ENCODE measurements around the gene FBLN1. TPM values are rescaled to one million over a fixed set of nuclear protein-coding genes. Genes with fewer than 3 reads are reported as not detected.

Gene FBLN1
- total RNA-seq, 1 experiment from 2014 or later = 158 TPM

GRCh38 chr22:45562537-45563361 lies 60.1 kb downstream of the FBLN1 start:
- ChIA-PET CTCF (no interaction called here), POLR2A (ENCODE audit: unreplicated experiment) (no interaction called here)
- BruUV-seq (replicated peaks) = no TSS peak
- no peak overlapping the region for H3K4me3 ChIP-seq
- H3F3A ChIP-seq (ENCODE audit: insufficient read depth, low read depth) = no peaks in the 10 kb centered on the region; the same call in 1 of the 2 replicates
- DNase-seq = no peak
- peaks cover 4% of the 10 kb centered on the region for H3K9me3 ChIP-seq (ENCODE audit: insufficient read depth, low read depth)
- intact Hi-C loops (cut with micrococcal nuclease; ENCODE audit: unreplicated experiment) = no loop called here
- H3K4me1 ChIP-seq (replicated peaks; ENCODE audit: insufficient read depth) = no peaks in the 10 kb centered on the region
- TF ChIP-seq EZH2 (IDR thresholded peaks at IDR 0.05; ENCODE audit: low read depth) (no peak), CTCF (conservative IDR thresholded peaks at IDR 0.05) (no peak)
- no peaks in the 10 kb centered on the region for H3K79me2 ChIP-seq (ENCODE audit: low read depth)
- peaks cover 11% of the 10 kb centered on the region; the same call in 1 of the 2 replicates for H3K36me3 ChIP-seq (ENCODE audit: low read depth)
- no peaks in the 10 kb centered on the region for H4K20me1 ChIP-seq (ENCODE audit: insufficient read depth)
- H3K9me2 ChIP-seq (ENCODE audit: insufficient read depth) = no peaks in the 10 kb centered on the region
- H3K4me2 ChIP-seq = no peak overlapping the region
- no peaks in the 10 kb centered on the region for H3K27me3 ChIP-seq (ENCODE audit: insufficient read depth, low read depth)
- no peak overlapping the region for H2AFZ ChIP-seq
- H3K27ac ChIP-seq = no peak overlapping the region

GRCh38 chr22:45563362-45564040 lies 60.8 kb downstream of the FBLN1 start:
- ChIA-PET CTCF (no interaction called here), POLR2A (ENCODE audit: unreplicated experiment) (no interaction called here)
- intact Hi-C loops (cut with micrococcal nuclease; ENCODE audit: unreplicated experiment) = no loop called here
- peak in 1 of 2 experiments; percentile 30 for DNase-seq
- Histone ChIP-seq H3K9me3 (ENCODE audit: insufficient read depth, low read depth) (peaks cover 4% of the 10 kb centered on the region), H3K4me2 (no peak overlapping the region), H3F3A (ENCODE audit: insufficient read depth, low read depth) (no peaks in the 10 kb centered on the region; the same call in 1 of the 2 replicates), H3K27me3 (ENCODE audit: insufficient read depth, low read depth) (no peaks in the 10 kb centered on the region), H4K20me1 (ENCODE audit: insufficient read depth) (no peaks in the 10 kb centered on the region), H3K9me2 (ENCODE audit: insufficient read depth) (no peaks in the 10 kb centered on the region), H2AFZ (no peak overlapping the region), H3K4me1 (replicated peaks; ENCODE audit: insufficient read depth) (no peaks in the 10 kb centered on the region), H3K4me3 (no peak overlapping the region), H3K27ac (no peak overlapping the region), H3K79me2 (ENCODE audit: low read depth) (no peaks in the 10 kb centered on the region), H3K36me3 (ENCODE audit: low read depth) (peaks cover 11% of the 10 kb centered on the region; the same call in 1 of the 2 replicates)
- no TSS peak for BruUV-seq (replicated peaks)
- TF ChIP-seq EZH2 (IDR thresholded peaks at IDR 0.05; ENCODE audit: low read depth) = no peak
- no peak for TF ChIP-seq CTCF (conservative IDR thresholded peaks at IDR 0.05)

GRCh38 chr22:45564349-45565030 lies 61.8 kb downstream of the FBLN1 start:
- BruUV-seq (replicated peaks) = no TSS peak
- no peaks in the 10 kb centered on the region for H3K9me2 ChIP-seq (ENCODE audit: insufficient read depth)
- intact Hi-C loops (cut with micrococcal nuclease; ENCODE audit: unreplicated experiment) = no loop called here
- no peak for DNase-seq
- no peaks in the 10 kb centered on the region for H4K20me1 ChIP-seq (ENCODE audit: insufficient read depth)
- ChIA-PET POLR2A (ENCODE audit: unreplicated experiment) (no interaction called here), CTCF (no interaction called here)
- H3K27me3 ChIP-seq (ENCODE audit: insufficient read depth, low read depth) = no peaks in the 10 kb centered on the region
- TF ChIP-seq EZH2 (IDR thresholded peaks at IDR 0.05; ENCODE audit: low read depth) = no peak
- no peak for TF ChIP-seq CTCF (conservative IDR thresholded peaks at IDR 0.05)
- H2AFZ ChIP-seq = no peak overlapping the region
- no peaks in the 10 kb centered on the region; the same call in 1 of the 2 replicates for H3F3A ChIP-seq (ENCODE audit: insufficient read depth, low read depth)
- no peak overlapping the region for H3K4me2 ChIP-seq
- no peak overlapping the region for H3K4me3 ChIP-seq
- peaks cover 8% of the 10 kb centered on the region for H3K9me3 ChIP-seq (ENCODE audit: insufficient read depth, low read depth)
- no peaks in the 10 kb centered on the region for H3K79me2 ChIP-seq (ENCODE audit: low read depth)
- no peak overlapping the region for H3K27ac ChIP-seq
- peaks cover 6% of the 10 kb centered on the region; the same call in 1 of the 2 replicates for H3K36me3 ChIP-seq (ENCODE audit: low read depth)
- no peaks in the 10 kb centered on the region for H3K4me1 ChIP-seq (replicated peaks; ENCODE audit: insufficient read depth)

Measured in PC-9 (cell line).